IMR-90 (cell line): ENCODE results near the gene HDGFL3. TPM values are rescaled to one million over a fixed set of nuclear protein-coding genes. Genes with fewer than 3 reads are reported as not detected.
A peak's percentile ranks its signal among the peaks of the same experiment; 100 is the strongest.

Source experiments
- ATAC-seq: fragments of 200-7000 bp; cut with Tn5 transposase; 2 replicates; pipeline ENCODE4 v1.9.1; 2020; ENCODE audit warnings: low read depth, mild to moderate bottlenecking, moderate library complexity
- BruUV-seq: library from RNA; stranded (reverse); fragments of 400-500 nt; replicated peaks from 2 replicates; lab custom pipeline; 2021; lab: Mats Ljungman, UMichigan
- CTCF ChIA-PET: fragments of 300-600 bp; formaldehyde crosslinking; extraction: SDS; loops from one replicate; lab custom pipeline; 2021; ENCODE audit warnings: antibody characterized with exemption; lab: Yijun Ruan, JAX
- POLR2A ChIA-PET: fragments of 300-600 bp; sonication (Branson Sonifier 250); formaldehyde crosslinking; loops from one replicate; lab custom pipeline; 2022; ENCODE audit warnings: antibody characterized with exemption; ENCODE audit not compliant: unreplicated experiment; lab: Charles Lee
- DNase-seq: peaks from one replicate; pipeline ENCODE4 v3.0.0; 2013
- H2AFZ ChIP-seq: replicated peaks from 2 replicates; pipeline ENCODE3; 2013; ENCODE audit warnings: low read length, mild to moderate bottlenecking; ENCODE audit not compliant: poor library complexity
- H2AK5ac ChIP-seq: 2 replicates; pipeline ENCODE4 v1.6.1; 2013; ENCODE audit warnings: low read depth, low read length, inconsistent platforms
- H2AK9ac ChIP-seq: replicated peaks from 2 replicates; pipeline ENCODE3; 2013; ENCODE audit warnings: mild to moderate bottlenecking, low read depth, low read length, moderate library complexity; ENCODE audit not compliant: poor library complexity
- H2BK120ac ChIP-seq: 2 replicates; pipeline ENCODE4 v1.6.1; 2013; ENCODE audit warnings: low read depth, low read length, inconsistent platforms
- H2BK15ac ChIP-seq: 3 replicates; pipeline ENCODE4 v1.6.1; 2013; ENCODE audit warnings: low read depth, low read length, inconsistent platforms
- H2BK20ac ChIP-seq: 2 replicates; pipeline ENCODE4 v1.6.1; 2013; ENCODE audit warnings: low read depth, mild to moderate bottlenecking, inconsistent platforms, low read length, moderate library complexity
- H2BK5ac ChIP-seq: 2 replicates; pipeline ENCODE4 v1.6.1; 2013; ENCODE audit warnings: mild to moderate bottlenecking, low read depth, low read length, inconsistent platforms; ENCODE audit not compliant: poor library complexity, severe bottlenecking
- H3K14ac ChIP-seq: replicated peaks from 2 replicates; pipeline ENCODE4 v1.6.1; 2013; ENCODE audit warnings: low read depth, low read length, inconsistent platforms
- H3K18ac ChIP-seq: 2 replicates; pipeline ENCODE4 v1.6.1; 2013; ENCODE audit warnings: low read depth, low read length, control low read depth
- H3K23ac ChIP-seq: 2 replicates; pipeline ENCODE4 v1.6.1; 2013; ENCODE audit warnings: low read depth, low read length, inconsistent platforms
- H3K27ac ChIP-seq: 2 replicates; pipeline ENCODE4 v1.5.1; 2013; ENCODE audit warnings: mild to moderate bottlenecking, control low read depth, low read length; ENCODE audit not compliant: insufficient read depth
- H3K27me3 ChIP-seq: 2 replicates; pipeline ENCODE4 v1.6.1; 2013; ENCODE audit warnings: low read length; ENCODE audit not compliant: control insufficient read depth, insufficient read depth
- H3K36me3 ChIP-seq: 2 replicates; pipeline ENCODE4 v1.6.1; 2013; ENCODE audit warnings: low read length, mixed read lengths; ENCODE audit not compliant: control insufficient read depth, insufficient read depth
- H3K4ac ChIP-seq: 2 replicates; pipeline ENCODE4 v1.6.1; 2013; ENCODE audit warnings: low read depth, low read length, inconsistent platforms
- H3K4me1 ChIP-seq: 2 replicates; pipeline ENCODE4 v1.6.1; 2013; ENCODE audit warnings: low read length, mixed read lengths; ENCODE audit not compliant: control insufficient read depth, insufficient read depth
- H3K4me2 ChIP-seq: 2 replicates; pipeline ENCODE4 v1.6.1; 2013; ENCODE audit warnings: low read depth, mild to moderate bottlenecking, control low read depth, low read length, moderate library complexity
- H3K4me3 ChIP-seq: 2 replicates; pipeline ENCODE4 v1.5.1; 2013; ENCODE audit warnings: low read depth, mild to moderate bottlenecking, control low read depth, low read length, moderate library complexity; ENCODE audit not compliant: insufficient read depth
- H3K56ac ChIP-seq: 2 replicates; pipeline ENCODE4 v1.6.1; 2013; ENCODE audit warnings: low read length, inconsistent platforms; ENCODE audit not compliant: insufficient read depth; ENCODE audit errors: extremely low read depth
- H3K79me1 ChIP-seq, 2 experiments: 2 replicates each; pipeline ENCODE4 v1.6.1; 2013; ENCODE audit warnings: low read length in 2 of 2, inconsistent platforms in 1 of 2, low read depth in 1 of 2
- H3K9ac ChIP-seq: 2 replicates; pipeline ENCODE4 v1.6.1; 2013; ENCODE audit warnings: low read depth, low read length, control low read depth
- H3K9me1 ChIP-seq: 2 replicates; pipeline ENCODE4 v1.6.1; 2013; ENCODE audit warnings: low read length, inconsistent platforms; ENCODE audit not compliant: insufficient read depth
- H3K9me3 ChIP-seq: 2 replicates; pipeline ENCODE4 v1.6.1; 2013; ENCODE audit warnings: low read length; ENCODE audit not compliant: control insufficient read depth, insufficient read depth
- H4K20me1 ChIP-seq: 2 replicates; pipeline ENCODE4 v1.6.1; 2013; ENCODE audit warnings: low read length, inconsistent platforms; ENCODE audit not compliant: insufficient read depth
- H4K5ac ChIP-seq: 2 replicates; pipeline ENCODE4 v1.6.1; 2013; ENCODE audit warnings: mild to moderate bottlenecking, low read depth, low read length, control low read depth
- H4K8ac ChIP-seq, 2 experiments: 2 replicates each; pipeline ENCODE4 v1.6.1; 2013; ENCODE audit warnings: low read depth in 2 of 2, low read length in 2 of 2, control low read depth in 1 of 2, inconsistent platforms in 1 of 2
- H4K91ac ChIP-seq: 2 replicates; pipeline ENCODE4 v1.6.1; 2013; ENCODE audit warnings: low read depth, low read length, inconsistent platforms; ENCODE audit not compliant: insufficient read depth
- BHLHE40 ChIP-seq: fragments of 150-350 bp; IDR thresholded peaks from 2 replicates; pipeline ENCODE4 v1.6.1; 2016; ENCODE audit warnings: mild to moderate bottlenecking, low read depth, low read length
- CEBPB ChIP-seq: IDR thresholded peaks from 2 replicates; pipeline ENCODE4 v1.6.1; 2012; ENCODE audit warnings: low read depth, low read length, improper control_type of control experiment
- CHD1 ChIP-seq: IDR thresholded peaks from 2 replicates; pipeline ENCODE4 v1.6.1; 2012; ENCODE audit warnings: low read depth, low read length, improper control_type of control experiment
- CTCF ChIP-seq: conservative IDR thresholded peaks from 2 replicates; pipeline ENCODE4 v1.5.1; 2012; ENCODE audit warnings: mild to moderate bottlenecking, low read depth, low read length, improper control_type of control experiment
- ELK1 ChIP-seq: fragments of 150-350 bp; IDR thresholded peaks from 2 replicates; pipeline ENCODE4 v1.6.1; 2016; ENCODE audit warnings: low read depth, mild to moderate bottlenecking, low read length, moderate library complexity, borderline replicate concordance
- FOS ChIP-seq: fragments of 150-350 bp; IDR thresholded peaks from 2 replicates; pipeline ENCODE4 v1.6.1; 2016; ENCODE audit warnings: low read depth, low read length
- MAFK ChIP-seq: IDR thresholded peaks from 2 replicates; pipeline ENCODE4 v1.6.1; 2012; ENCODE audit warnings: low read depth, low read length, improper control_type of control experiment
- MAZ ChIP-seq: IDR thresholded peaks from 2 replicates; pipeline ENCODE4 v1.6.1; 2012; ENCODE audit warnings: low read depth, mild to moderate bottlenecking, low read length, improper control_type of control experiment, moderate library complexity, borderline replicate concordance
- MXI1 ChIP-seq: IDR thresholded peaks from 2 replicates; pipeline ENCODE4 v1.6.1; 2012; ENCODE audit warnings: low read depth, mild to moderate bottlenecking, low read length, moderate library complexity, borderline replicate concordance
- NFE2L2 ChIP-seq: fragments of 150-350 bp; IDR thresholded peaks from 2 replicates; pipeline ENCODE4 v1.6.1; 2016; ENCODE audit warnings: low read depth, mild to moderate bottlenecking, low read length
- POLR2A ChIP-seq: IDR thresholded peaks from 2 replicates; pipeline ENCODE4 v1.6.1; 2012; ENCODE audit warnings: mild to moderate bottlenecking, low read depth, low read length
- RAD21 ChIP-seq: IDR thresholded peaks from 2 replicates; pipeline ENCODE4 v1.6.1; 2012; ENCODE audit warnings: low read length, improper control_type of control experiment
- RCOR1 ChIP-seq: IDR thresholded peaks from 2 replicates; pipeline ENCODE4 v1.6.1; 2012; ENCODE audit warnings: mild to moderate bottlenecking, low read length, improper control_type of control experiment; ENCODE audit not compliant: insufficient replicate concordance
- RFX5 ChIP-seq: IDR thresholded peaks from 2 replicates; pipeline ENCODE4 v1.8.0; 2012; ENCODE audit warnings: low read depth, mild to moderate bottlenecking, low read length, moderate library complexity
- USF2 ChIP-seq: fragments of 150-350 bp; IDR thresholded peaks from 2 replicates; pipeline ENCODE4 v1.6.1; 2017; ENCODE audit warnings: mild to moderate bottlenecking, antibody characterized with exemption, low read length, low read depth
- WGBS, 2 experiments: methylation state at CpG; one replicate each; pipeline versions ENCODE4 v1.1.5 to v1.1.7; 2013; ENCODE audit warnings: missing lambda C conversion rate in 2 of 2; ENCODE audit not compliant: insufficient read length in 1 of 2; ENCODE audit errors: extremely low coverage in 2 of 2; 5-methylcytosine and 5-hydroxymethylcytosine counted together
- dilution Hi-C: fragments of 300-500 bp; cut with HindIII; formaldehyde crosslinking; loops from one replicate; pipeline ENCODE4 v1.14.3; 2018; ENCODE audit warnings: low sequenced_read_pairs; ENCODE audit not compliant: unreplicated experiment
- in situ Hi-C: fragments of 300-500 bp; cut with MboI; formaldehyde crosslinking; loops from 3 replicates; pipeline ENCODE4 v1.14.3; 2019; ENCODE audit warnings: low sequenced_read_pairs, inconsistent platforms, mixed read lengths
- intact Hi-C: fragments of 100-400 bp; cut with micrococcal nuclease; formaldehyde crosslinking; loops from 2 replicates; pipeline ENCODE4 v1.10.0; 2022
- polyA plus RNA-seq, 3 experiments: library from polyadenylated mRNA; depleted of rRNA; stranded (reverse); fragments of >200 nt; gene quantifications; 2 replicates each; pipeline ENCODE4 v1.2.3, GENCODE V29; 2012; ENCODE audit warnings: low replicate concordance in 1 of 3
- total RNA-seq: library from RNA; depleted of rRNA; stranded (reverse); fragments of >200 nt; gene quantifications from 2 replicates; pipeline ENCODE4 v1.2.3, GENCODE V29; 2012

HDGFL3 gene
- total and polyA plus RNA-seq, 2 of the 4 experiments (the other 2 are of a cell fraction), result 9.5 to 18.1 TPM

- H3K36me3 ChIP-seq, result no peaks in the 10 kb centered on the region
- in situ Hi-C loops (no loop called here), intact Hi-C loops (no loop called here), dilution Hi-C loops (no loop called here)
- H3K9me3 ChIP-seq, result peaks cover 5% of the 10 kb centered on the region
- no peak overlapping the region for H2AK5ac ChIP-seq
- ChIA-PET CTCF (no interaction called here), POLR2A (interaction anchor here (0.6 kb wide), 1 partner anchor 33 kb away, joined by 4 read pairs; no protein-coding TSS in a partner anchor)
- H2BK120ac ChIP-seq, result no peak overlapping the region
- H4K8ac ChIP-seq, result peak overlapping the region in 1 of 2 experiments; percentile 60; a peak in 1 of 4 replicates
- no peak overlapping the region for H3K23ac ChIP-seq
- peak overlapping the region; percentile 51; the same call in 1 of the 2 replicates for H3K4ac ChIP-seq
- no peak overlapping the region for H3K9ac ChIP-seq
- H2BK5ac ChIP-seq, result peak overlapping the region; percentile 74
- peak overlapping the region; percentile 56; the same call in 1 of the 2 replicates for H3K27ac ChIP-seq
- H3K18ac ChIP-seq, result no peak overlapping the region
- H3K79me1 ChIP-seq, result peaks cover 26 to 50% of the 10 kb centered on the region in 2 experiments
- DNase-seq (peak; percentile 62), ATAC-seq (peak; percentile 77)
- H3K27me3 ChIP-seq, result no peaks in the 10 kb centered on the region
- H2AFZ ChIP-seq, result no peak overlapping the region
- peaks cover 2% of the 10 kb centered on the region; the same call in 1 of the 2 replicates for H3K4me1 ChIP-seq
- H4K20me1 ChIP-seq, result peaks cover 8% of the 10 kb centered on the region
- H2BK20ac ChIP-seq, result 0 out of 2 replicates have a peak overlapping the region, but pooled peaks have one; percentile 14
- H2AK9ac ChIP-seq, result no peak overlapping the region
- no CpG with 5 or more reads among the region's 4 CpGs for WGBS, 2 experiments
- H4K91ac ChIP-seq, result no peak overlapping the region
- H3K9me1 ChIP-seq, result 0 out of 2 replicates have a peak, but pooled peaks cover 2% of the 10 kb centered on the region
- H3K4me3 ChIP-seq, result no peak overlapping the region
- BruUV-seq, result no TSS peak
- H3K4me2 ChIP-seq, result peak overlapping the region; percentile 96
- H4K5ac ChIP-seq, result no peak overlapping the region
- peak overlapping the region; percentile 75 for H3K14ac ChIP-seq
- H2BK15ac ChIP-seq, result no peak overlapping the region; the same call in 2 of the 3 replicates
- no peak overlapping the region for H3K56ac ChIP-seq
- TF ChIP-seq RCOR1, result no peak
- no peak for TF ChIP-seq POLR2A
- no peak for TF ChIP-seq MAZ
- no peak for TF ChIP-seq RFX5
- TF ChIP-seq CTCF, result no peak
- TF ChIP-seq MXI1, result no peak
- TF ChIP-seq CHD1, result no peak
- no peak for TF ChIP-seq CEBPB
- TF ChIP-seq RAD21, result no peak
- no peak for TF ChIP-seq ELK1
- no peak for TF ChIP-seq BHLHE40
- TF ChIP-seq MAFK, result no peak
- no peak for TF ChIP-seq USF2
- no peak for TF ChIP-seq NFE2L2
- TF ChIP-seq FOS, result no peak
Observed at GRCh38 chr15:83170474-83171165, 37.0 kb downstream of the HDGFL3 start.
